Kidney (tissue), 14 donors: ENCODE measurements around the gene SMIM15. TPM values are rescaled to one million over a fixed set of nuclear protein-coding genes. Genes with fewer than 3 reads are reported as not detected.

Experiments
- DNase-seq, 5 donors: peaks; one replicate each; pipeline ENCODE4 v3.0.0-alpha.2; 2013 to 2020
- FAIRE-seq: peaks from 2 replicates; lab custom pipeline; 2012; peaks lifted over from hg19 to GRCh38; lab: Jason Lieb, UNC
- H3K27ac ChIP-seq, 2 donors: one replicate each; pipeline ENCODE4 v1.7.0; 2013; ENCODE audit warnings: low read depth in 2 of 2, low read length in 2 of 2, inconsistent platforms in 1 of 2
- H3K27me3 ChIP-seq: one replicate; pipeline ENCODE4 v1.7.1; 2013; ENCODE audit warnings: low read length, inconsistent platforms; ENCODE audit not compliant: control insufficient read depth, insufficient read depth
- H3K36me3 ChIP-seq, 3 donors: one replicate each; pipeline versions ENCODE4 v1.7.0 to v1.7.1; 2013; ENCODE audit warnings: low read length in 3 of 3, control low read depth in 1 of 3, inconsistent platforms in 1 of 3; ENCODE audit not compliant: insufficient read depth in 3 of 3, control insufficient read depth in 2 of 3
- H3K4me1 ChIP-seq, 3 donors: one replicate each; pipeline versions ENCODE4 v1.7.0 to v1.7.1; 2013; ENCODE audit warnings: low read length in 3 of 3, inconsistent platforms in 1 of 3, low read depth in 1 of 3; ENCODE audit not compliant: control insufficient read depth in 2 of 3, insufficient read depth in 2 of 3
- H3K4me3 ChIP-seq, 3 donors: one replicate each; pipeline versions ENCODE4 v1.7.0 to v1.8.1; 2013; ENCODE audit warnings: low read length in 3 of 3, control low read depth in 1 of 3, inconsistent platforms in 1 of 3
- H3K9ac ChIP-seq, 3 donors: one replicate each; pipeline versions ENCODE4 v1.7.0 to v1.7.1; 2013; ENCODE audit warnings: low read length in 3 of 3, control low read depth in 1 of 3, inconsistent platforms in 1 of 3
- H3K9me3 ChIP-seq, 3 donors: one replicate each; pipeline versions ENCODE4 v1.7.0 to v1.7.1; 2013; ENCODE audit warnings: low read length in 3 of 3, control low read depth in 1 of 3, inconsistent platforms in 1 of 3; ENCODE audit not compliant: control insufficient read depth in 2 of 3, insufficient read depth in 1 of 3
- intact Hi-C: fragments of 100-400 bp; cut with DNase I; formaldehyde crosslinking; loops from one replicate; pipeline ENCODE4 v1.11.1; 2022
- polyA plus RNA-seq: library from polyadenylated mRNA; stranded (reverse); fragments of 350-450 nt; fragmentation: Illumina TruSeq; extraction: RNeasy Lipid Tissue Mini Kit (QIAGEN cat#74804); gene quantifications from one replicate; pipeline ENCODE4 v1.2.3, GENCODE V29; 2014; ENCODE audit warnings: low read depth, low replicate concordance; ENCODE audit not compliant: insufficient read depth
- total RNA-seq: library from RNA; stranded (reverse); fragmentation: NEBNext Ultra II Directional; extraction: Animal tissue kit (Norgen Biotek cat#: 25700); gene quantifications from one replicate; pipeline ENCODE4 v1.2.1, GENCODE V29; 2021
- TF ChIP-seq, protein P1 (sequence below): IDR thresholded peaks from 3 replicates; pipeline ENCODE4 v1.5.1; 2012; ENCODE audit warnings: mild to moderate bottlenecking, moderate library complexity, borderline replicate concordance; ENCODE audit not compliant: insufficient read depth; ENCODE audit errors: extremely low read depth
- donor health status: control.
- donor health status: control.
- donor health status: control.
- donor health status: control.
- donor health status: control.
- donor health status: DM: yes; HTN: yes; CAD: no.
- donor health status: Normal renal cell carcinoma (clear cell type).

SMIM15 gene
- total and polyA plus RNA-seq, 2 donors from 2014 or later = 32.0 to 68.1 TPM

- DNase-seq = no peak
- FAIRE-seq = no peak
- no peaks in the 10 kb centered on the region for H3K4me1 ChIP-seq
- no peaks in the 10 kb centered on the region for H3K27me3 ChIP-seq
- H3K9ac ChIP-seq = no peak overlapping the region
- TF ChIP-seq, protein P1, sequence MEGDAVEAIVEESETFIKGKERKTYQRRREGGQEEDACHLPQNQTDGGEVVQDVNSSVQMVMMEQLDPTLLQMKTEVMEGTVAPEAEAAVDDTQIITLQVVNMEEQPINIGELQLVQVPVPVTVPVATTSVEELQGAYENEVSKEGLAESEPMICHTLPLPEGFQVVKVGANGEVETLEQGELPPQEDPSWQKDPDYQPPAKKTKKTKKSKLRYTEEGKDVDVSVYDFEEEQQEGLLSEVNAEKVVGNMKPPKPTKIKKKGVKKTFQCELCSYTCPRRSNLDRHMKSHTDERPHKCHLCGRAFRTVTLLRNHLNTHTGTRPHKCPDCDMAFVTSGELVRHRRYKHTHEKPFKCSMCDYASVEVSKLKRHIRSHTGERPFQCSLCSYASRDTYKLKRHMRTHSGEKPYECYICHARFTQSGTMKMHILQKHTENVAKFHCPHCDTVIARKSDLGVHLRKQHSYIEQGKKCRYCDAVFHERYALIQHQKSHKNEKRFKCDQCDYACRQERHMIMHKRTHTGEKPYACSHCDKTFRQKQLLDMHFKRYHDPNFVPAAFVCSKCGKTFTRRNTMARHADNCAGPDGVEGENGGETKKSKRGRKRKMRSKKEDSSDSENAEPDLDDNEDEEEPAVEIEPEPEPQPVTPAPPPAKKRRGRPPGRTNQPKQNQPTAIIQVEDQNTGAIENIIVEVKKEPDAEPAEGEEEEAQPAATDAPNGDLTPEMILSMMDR = no peak
- H3K9me3 ChIP-seq = no peaks in the 10 kb centered on the region
- no peak overlapping the region for H3K27ac ChIP-seq
- no peaks in the 10 kb centered on the region for H3K36me3 ChIP-seq
- H3K4me3 ChIP-seq = no peak overlapping the region
- intact Hi-C loops = no loop called here
Observed at GRCh38 chr5:61176631-61177030, 14.4 kb upstream of the SMIM15 start.

DNA sequence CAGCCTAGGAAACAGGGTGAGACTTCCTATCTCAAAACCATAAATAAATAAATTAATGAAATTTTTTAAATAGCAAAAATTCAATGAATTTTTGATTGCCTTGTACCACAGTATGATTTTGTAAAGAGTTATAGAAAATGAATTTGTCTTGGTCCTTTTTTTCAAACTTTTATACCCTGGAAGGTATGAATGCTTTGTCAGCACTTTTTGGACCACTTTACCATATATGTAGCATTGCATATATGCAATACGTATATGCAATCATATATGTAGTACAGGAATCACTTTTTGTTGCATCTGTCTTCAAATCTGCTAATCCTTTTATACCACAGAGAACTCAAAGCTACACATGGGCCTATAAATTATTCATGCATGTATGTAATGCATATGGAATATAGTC, 9.2 kb upstream of the SMIM15 start:
- TF ChIP-seq, protein P1 = no peak
- no peak overlapping the region for H3K9ac ChIP-seq
- no peaks in the 10 kb centered on the region for H3K4me1 ChIP-seq
- H3K36me3 ChIP-seq = no peaks in the 10 kb centered on the region
- DNase-seq (no peak), FAIRE-seq (no peak)
- H3K27me3 ChIP-seq = no peaks in the 10 kb centered on the region
- intact Hi-C loops = no loop called here
- H3K27ac ChIP-seq = no peak overlapping the region
- no peaks in the 10 kb centered on the region for H3K9me3 ChIP-seq
- no peak overlapping the region for H3K4me3 ChIP-seq

DNA sequence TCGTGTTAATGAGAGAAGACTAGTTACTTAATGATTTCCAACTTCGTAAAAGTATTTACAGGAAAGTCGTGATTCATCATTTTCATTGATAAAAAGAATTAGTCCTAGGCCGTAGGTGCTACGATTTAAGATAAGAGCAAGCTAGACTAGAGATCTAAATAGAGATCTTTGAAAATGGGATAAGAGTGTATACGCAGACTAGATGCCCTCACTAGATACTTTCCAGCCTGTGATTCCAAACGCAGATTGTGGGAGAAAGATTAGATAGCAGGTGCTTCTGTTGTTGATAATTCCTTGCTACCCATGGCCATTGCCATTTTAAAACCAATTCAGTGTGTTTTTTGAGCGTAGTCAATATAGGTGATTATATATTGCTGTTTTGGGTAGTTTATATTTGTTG, 6.7 kb upstream of the SMIM15 start:
- H3K27me3 ChIP-seq = no peaks in the 10 kb centered on the region
- peaks cover 0 to 2% (median 0%) of the 10 kb centered on the region in 3 donors for H3K4me1 ChIP-seq
- H3K27ac ChIP-seq = no peak overlapping the region
- H3K9me3 ChIP-seq = no peaks in the 10 kb centered on the region
- intact Hi-C loops = loop anchor here (10.0 kb wide), 1 partner anchor 486 kb away; no protein-coding TSS in a partner anchor
- no peak overlapping the region for H3K4me3 ChIP-seq
- H3K36me3 ChIP-seq = no peaks in the 10 kb centered on the region
- no peak overlapping the region for H3K9ac ChIP-seq
- no peak for DNase-seq
- TF ChIP-seq, protein P1 = no peak
- FAIRE-seq = no peak

DNA sequence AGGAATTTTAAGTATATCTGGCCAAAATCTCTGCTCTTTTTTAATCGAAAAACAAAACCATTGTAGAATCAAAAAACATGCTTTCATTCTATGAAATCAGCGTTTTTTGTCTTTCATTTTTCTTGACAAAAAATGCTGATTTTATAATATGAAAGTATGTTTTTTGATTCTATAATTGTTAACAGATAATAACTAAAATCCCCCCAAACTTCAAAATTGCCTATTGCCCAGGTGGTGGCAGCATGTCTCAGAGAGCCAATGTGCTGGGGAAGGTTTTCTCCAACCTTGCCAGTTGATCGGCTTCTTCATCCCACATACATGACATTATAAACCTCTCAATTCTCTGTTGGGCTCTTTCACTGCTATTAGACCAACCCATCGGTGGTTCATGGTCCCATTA, 5.1 kb upstream of the SMIM15 start:
- Histone ChIP-seq H3K27me3 (no peaks in the 10 kb centered on the region), H3K4me3 (no peak overlapping the region), H3K9me3 (no peaks in the 10 kb centered on the region), H3K9ac (no peak overlapping the region), H3K27ac (no peak overlapping the region), H3K4me1 (peaks cover 0 to 6% (median 0%) of the 10 kb centered on the region in 3 donors), H3K36me3 (no peaks in the 10 kb centered on the region)
- DNase-seq = peak in 2 of 5 donors; percentile 28 to 54
- TF ChIP-seq, protein P1 = peak; percentile 48
- FAIRE-seq = peak; percentile 25
- intact Hi-C loops = loop anchor here (10.0 kb wide), 1 partner anchor 487 kb away; no protein-coding TSS in a partner anchor
